GM18507 (cell line): ENCODE data around the gene LRRC8D.

Source experiments
- DNase-seq: peaks from one replicate; pipeline ENCODE4 v3.0.0; 2011; ENCODE audit warnings: low read depth; ENCODE audit not compliant: insufficient read length; ENCODE audit errors: extremely low spot score
- FAIRE-seq: peaks from 2 replicates; lab custom pipeline; 2011; peaks lifted over from hg19 to GRCh38; lab: Jason Lieb, UNC

The LRRC8D gene

GRCh38 chr1:89946532-89946931 is 125.7 kb downstream of the LRRC8D start:
- no peak for DNase-seq
- FAIRE-seq = no peak

- DNase-seq (no peak), FAIRE-seq (no peak)
Measured at GRCh38 chr1:89948722-89949345, 128.0 kb downstream of the LRRC8D start.

GRCh38 chr1:89949991-89950624 is 129.3 kb downstream of the LRRC8D start:
- DNase-seq = no peak
- FAIRE-seq = no peak

- DNase-seq (no peak), FAIRE-seq (no peak)
Measured at GRCh38 chr1:89950703-89951102, 129.9 kb downstream of the LRRC8D start.

GRCh38 chr1:89951766-89952604 is 131.2 kb downstream of the LRRC8D start:
- FAIRE-seq (no peak), DNase-seq (no peak)

- DNase-seq = no peak
- FAIRE-seq = no peak
Measured at GRCh38 chr1:89952605-89953130, 131.8 kb downstream of the LRRC8D start.

GRCh38 chr1:89953131-89953626 is 132.3 kb downstream of the LRRC8D start:
- FAIRE-seq (peak; percentile 73), DNase-seq (no peak)

GRCh38 chr1:89953929-89954328 is 133.1 kb downstream of the LRRC8D start:
- DNase-seq (no peak), FAIRE-seq (no peak)

GRCh38 chr1:89954401-89954800 is 133.6 kb downstream of the LRRC8D start:
- FAIRE-seq (no peak), DNase-seq (no peak)

GRCh38 chr1:89955311-89956205 is 134.7 kb downstream of the LRRC8D start:
- no peak for DNase-seq
- no peak for FAIRE-seq

- no peak for FAIRE-seq
- no peak for DNase-seq
Measured at GRCh38 chr1:89957107-89957506, 136.3 kb downstream of the LRRC8D start.

GRCh38 chr1:89958851-89959654 is 138.2 kb downstream of the LRRC8D start:
- FAIRE-seq = no peak
- DNase-seq = no peak

- FAIRE-seq = no peak
- no peak for DNase-seq
Measured at GRCh38 chr1:89959719-89960118, 138.9 kb downstream of the LRRC8D start.

- DNase-seq (no peak), FAIRE-seq (no peak)
Measured at GRCh38 chr1:89962024-89962741, 141.4 kb downstream of the LRRC8D start.

GRCh38 chr1:89962742-89963075 is 141.9 kb downstream of the LRRC8D start:
- DNase-seq (no peak), FAIRE-seq (no peak)

- FAIRE-seq = no peak
- no peak for DNase-seq
Measured at GRCh38 chr1:89965193-89965768, 144.4 kb downstream of the LRRC8D start.

GRCh38 chr1:89966656-89967055 is 145.8 kb downstream of the LRRC8D start:
- FAIRE-seq (no peak), DNase-seq (no peak)

- peak; percentile 42 for FAIRE-seq
- no peak for DNase-seq
Measured at GRCh38 chr1:89971600-89971999, 150.8 kb downstream of the LRRC8D start.
